ENCODE measurements around the gene MED29. TPM values are rescaled to one million over a fixed set of nuclear protein-coding genes. Genes with fewer than 3 reads are reported as not detected.

The MED29 gene
- total and polyA plus RNA-seq, 12 donors, result 36.1 to 221 (median 58.4) TPM

DNA sequence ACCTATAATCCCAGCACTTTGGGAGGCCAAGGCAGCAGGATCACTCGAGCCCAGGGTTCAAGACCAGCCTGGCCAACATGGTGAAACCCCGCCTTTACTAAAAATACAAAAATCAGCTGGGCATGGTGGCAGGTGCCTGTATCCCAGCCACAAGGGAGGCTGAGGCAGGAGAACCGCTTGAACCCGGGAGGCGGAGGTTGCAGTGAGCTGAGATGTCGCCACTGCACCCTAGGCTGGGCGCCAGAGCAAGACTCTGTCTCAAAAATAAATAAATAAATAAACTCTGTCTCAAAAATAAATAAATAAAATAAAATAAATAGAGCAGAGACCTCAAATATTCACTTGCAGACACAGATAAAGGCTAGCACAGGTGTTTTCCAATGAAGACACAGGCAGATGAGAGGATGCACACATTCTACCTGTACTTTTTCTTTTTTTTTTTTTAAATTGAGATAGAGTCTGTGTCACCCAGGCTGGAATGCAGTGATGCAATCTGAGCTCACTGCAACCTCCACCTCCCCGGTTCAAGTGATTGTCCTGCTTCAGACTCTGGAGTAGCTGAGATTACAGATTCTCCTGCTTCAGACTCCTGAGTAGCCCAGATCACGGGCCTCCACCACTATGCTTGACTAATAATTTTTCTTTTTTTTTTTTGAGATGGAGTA is 47.2 kb downstream of the MED29 start:
- no peaks in the 10 kb centered on the region for H3K9me3 ChIP-seq (replicated peaks in 1 of 3)
- 76 to 83% (median 82%) methylated on average over 9 of the region's 9 CpGs for WGBS, 4 donors
- no peak for DNase-seq
- no peak overlapping the region for H3K27ac ChIP-seq
- H3K4me3 ChIP-seq, result no peak overlapping the region
- intact Hi-C loops (cut with DNase I), result loop anchor here in 1 of 2 donors (10.0 kb wide), 1 partner anchor 236 kb away; no protein-coding TSS in a partner anchor
- peaks cover 18 to 22% of the 10 kb centered on the region in 2 donors for H3K4me1 ChIP-seq (replicated peaks in 1 of 2)
- peaks cover 0 to 14% of the 10 kb centered on the region in 2 donors for H3K36me3 ChIP-seq (replicated peaks in 1 of 2)
- TF ChIP-seq POLR2A (IDR thresholded peaks at IDR 0.05) (no peak), CTCF (IDR thresholded peaks at IDR 0.05) (no peak)
- no peaks in the 10 kb centered on the region for H3K27me3 ChIP-seq

DNA sequence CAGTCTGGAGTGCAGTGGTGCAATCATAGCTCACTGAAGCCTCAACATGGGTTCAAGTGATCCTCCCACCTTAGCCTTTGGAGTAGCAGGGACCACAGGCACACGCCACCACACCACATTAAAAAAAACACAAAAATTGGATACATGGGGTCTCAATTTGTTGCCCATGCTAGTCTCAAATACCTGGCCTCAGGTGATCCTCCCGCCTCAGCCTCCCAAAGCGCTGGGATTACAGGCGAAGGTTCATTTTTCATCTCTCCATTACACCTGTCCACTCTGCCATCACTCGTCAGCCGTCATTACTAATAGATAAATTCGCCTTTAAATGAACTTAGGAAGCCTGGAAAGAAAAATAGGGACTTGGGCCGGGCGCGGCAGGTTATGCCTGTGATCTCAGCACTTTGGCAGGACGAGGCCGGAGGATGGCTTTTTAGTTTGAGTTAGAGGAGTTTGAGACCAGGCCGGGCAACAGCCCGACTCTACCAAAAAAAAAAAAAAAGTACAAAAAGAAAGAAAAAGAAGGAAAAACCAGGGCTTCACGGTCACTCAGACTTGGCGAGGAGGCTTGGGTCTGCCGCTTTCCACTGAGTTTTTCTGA is 53.5 kb downstream of the MED29 start:
- peak in 2 of 7 donors; percentile 35 to 66 for DNase-seq
- Histone ChIP-seq H3K4me3 (peak overlapping the region; percentile 69 to 76 (median 71)), H3K9me3 (replicated peaks in 1 of 3) (no peaks in the 10 kb centered on the region), H3K27me3 (no peaks in the 10 kb centered on the region), H3K4me1 (replicated peaks in 1 of 2) (peaks cover 17 to 31% of the 10 kb centered on the region in 2 donors), H3K36me3 (replicated peaks in 1 of 2) (no peaks in the 10 kb centered on the region), H3K27ac (peak overlapping the region; percentile 70 to 95 (median 91))
- no peak for TF ChIP-seq POLR2A (IDR thresholded peaks at IDR 0.05)
- TF ChIP-seq CTCF (IDR thresholded peaks at IDR 0.05), result no peak
- 3 to 7% (median 4%) methylated on average over 17 of the region's 17 CpGs for WGBS, 4 donors
- intact Hi-C loops (cut with DNase I), result loop anchor here in 1 of 2 donors (10.0 kb wide), 1 partner anchor 90 kb away; the partner anchor contains the start of gene EID2B

GRCh38 chr19:39445196-39446111 is 54.3 kb downstream of the MED29 start, which contains the start of gene SUPT5H:
Gene SUPT5H (plus strand): TSS chr19:39445582. CDS start chr19:39445891, 309 bp downstream.
- peak; percentile 97 to 99 (median 98) for DNase-seq
- TF ChIP-seq POLR2A (IDR thresholded peaks at IDR 0.05) (peak; percentile 91 to 98), CTCF (IDR thresholded peaks at IDR 0.05) (no peak)
- H3K4me1 ChIP-seq (replicated peaks in 1 of 2), result peaks cover 17 to 31% of the 10 kb centered on the region in 2 donors
- 0 to 1% (median 0%) methylated on average over 40 to 68 of the region's 68 CpGs for WGBS, 4 donors
- H3K36me3 ChIP-seq (replicated peaks in 1 of 2), result no peaks in the 10 kb centered on the region
- peak within 1 kb of the TSS; percentile 70 to 76 (median 72) for H3K4me3 ChIP-seq
- H3K27me3 ChIP-seq, result no peaks in the 10 kb centered on the region
- intact Hi-C loops (cut with DNase I), result loop anchor here in 1 of 2 donors (10.0 kb wide), 1 partner anchor 89 kb away; the partner anchor contains the start of gene EID2B
- no peaks in the 10 kb centered on the region for H3K9me3 ChIP-seq (replicated peaks in 1 of 3)
- peak within 1 kb of the TSS; percentile 70 to 95 (median 91) for H3K27ac ChIP-seq

All from adrenal gland (tissue), 12 donors.